Uterus (tissue), 2 donors: Measurements from ENCODE around the gene GABRB1.

ENCODE experiments used
- POLR2A ChIP-seq, 2 donors: fragments of 450-650 bp; IDR thresholded peaks; one replicate each; pipeline ENCODE4 v1.6.1; 2016; ENCODE audit warnings: antibody characterized with exemption in 2 of 2, mild to moderate bottlenecking in 1 of 2, moderate library complexity in 1 of 2
- TF ChIP-seq, protein P1 (sequence below), 4 experiments: fragments of 200-600 bp in 2 of 4; fragments of 450-650 bp in 2 of 4; sonication (generic) in 2 of 4; IDR thresholded peaks; one replicate each; pipeline ENCODE4 v1.5.1; 2016 to 2019; ENCODE audit warnings: antibody characterized with exemption in 4 of 4, mild to moderate bottlenecking in 2 of 4, moderate library complexity in 1 of 4

DNA sequence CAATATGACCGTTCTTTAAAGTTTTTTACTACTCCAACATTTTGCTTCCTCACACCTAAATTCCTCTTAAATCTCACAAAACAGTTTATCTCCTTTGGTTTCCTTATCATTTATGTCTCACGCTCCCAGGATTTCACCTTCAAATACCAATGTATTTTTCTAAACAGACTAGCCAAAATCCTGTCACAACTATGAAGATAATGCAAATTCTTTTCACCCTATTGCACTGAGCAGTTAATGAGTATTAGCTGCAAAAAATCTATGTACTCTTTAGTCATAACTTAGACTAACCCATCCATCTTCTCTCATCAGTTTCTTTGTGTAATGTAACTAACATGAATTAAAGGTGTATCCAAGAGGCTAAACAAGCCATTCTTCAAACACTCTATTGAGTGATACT, 280.8 kb downstream of the GABRB1 start:
- TF ChIP-seq, protein P1, sequence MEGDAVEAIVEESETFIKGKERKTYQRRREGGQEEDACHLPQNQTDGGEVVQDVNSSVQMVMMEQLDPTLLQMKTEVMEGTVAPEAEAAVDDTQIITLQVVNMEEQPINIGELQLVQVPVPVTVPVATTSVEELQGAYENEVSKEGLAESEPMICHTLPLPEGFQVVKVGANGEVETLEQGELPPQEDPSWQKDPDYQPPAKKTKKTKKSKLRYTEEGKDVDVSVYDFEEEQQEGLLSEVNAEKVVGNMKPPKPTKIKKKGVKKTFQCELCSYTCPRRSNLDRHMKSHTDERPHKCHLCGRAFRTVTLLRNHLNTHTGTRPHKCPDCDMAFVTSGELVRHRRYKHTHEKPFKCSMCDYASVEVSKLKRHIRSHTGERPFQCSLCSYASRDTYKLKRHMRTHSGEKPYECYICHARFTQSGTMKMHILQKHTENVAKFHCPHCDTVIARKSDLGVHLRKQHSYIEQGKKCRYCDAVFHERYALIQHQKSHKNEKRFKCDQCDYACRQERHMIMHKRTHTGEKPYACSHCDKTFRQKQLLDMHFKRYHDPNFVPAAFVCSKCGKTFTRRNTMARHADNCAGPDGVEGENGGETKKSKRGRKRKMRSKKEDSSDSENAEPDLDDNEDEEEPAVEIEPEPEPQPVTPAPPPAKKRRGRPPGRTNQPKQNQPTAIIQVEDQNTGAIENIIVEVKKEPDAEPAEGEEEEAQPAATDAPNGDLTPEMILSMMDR (IDR thresholded peaks at IDR 0.05): no peak
- no peak for TF ChIP-seq POLR2A (IDR thresholded peaks at IDR 0.05)
